Measurements from ENCODE around the gene ANK3. TPM values are rescaled to one million over a fixed set of nuclear protein-coding genes. Genes with fewer than 3 reads are reported as not detected.

Gene ANK3
- total and polyA plus RNA-seq, 2 experiments from 2014 or later = 46.5 to 85.2 TPM

GRCh38 chr10:59993931-59994330 lies 395.7 kb downstream of the ANK3 start (continued):
- no peak for TF ChIP-seq EZH2phosphoT487 (IDR thresholded peaks at IDR 0.05; ENCODE audit: unreplicated experiment)
- no peak for TF ChIP-seq NANOG (IDR thresholded peaks at IDR 0.05; ENCODE audit: borderline replicate concordance)
- TF ChIP-seq EZH2 (IDR thresholded peaks at IDR 0.05; ENCODE audit: low read depth, unreplicated experiment) = no peak
- no peak for TF ChIP-seq POLR2AphosphoS5 (IDR thresholded peaks at IDR 0.05; ENCODE audit: low read depth)

- H3K36me3 ChIP-seq (ENCODE audit: insufficient read depth) = no peaks in the 10 kb centered on the region
- H3K4me2 ChIP-seq = peak overlapping the region; percentile 53
- no peaks in the 10 kb centered on the region for H3K9me2 ChIP-seq (ENCODE audit: insufficient read depth)
- ATAC-seq = peak; percentile 87
- H3F3A ChIP-seq (replicated peaks; ENCODE audit: low read depth) = no peaks in the 10 kb centered on the region
- no peak overlapping the region for H3K4me3 ChIP-seq
- DNase-seq (ENCODE audit: low spot score) = peak; percentile 76
- peaks cover 17% of the 10 kb centered on the region for H3K4me1 ChIP-seq (ENCODE audit: insufficient read depth)
- peaks cover 13% of the 10 kb centered on the region; the same call in 2 of the 3 replicates for H3K9me3 Mint-ChIP-seq
- 0 out of 3 replicates have a peak, but pooled peaks cover 6% of the 10 kb centered on the region for H3K36me3 Mint-ChIP-seq (ENCODE audit: low read depth)
- H3K27ac ChIP-seq (ENCODE audit: low read depth) = no peak overlapping the region
- peak overlapping the region; percentile 4; the same call in 1 of the 3 replicates for H3K4me3 Mint-ChIP-seq
- TF ChIP-seq ZNF114 (CRISPR knock-in tag; IDR thresholded peaks at IDR 0.05) (no peak), POLR2AphosphoS5 (IDR thresholded peaks at IDR 0.05; ENCODE audit: low read depth) (no peak), CREB1 (CRISPR knock-in tag; IDR thresholded peaks at IDR 0.05; ENCODE audit: low read depth) (no peak), EZH2phosphoT487 (IDR thresholded peaks at IDR 0.05; ENCODE audit: unreplicated experiment) (no peak), ZNF331 (CRISPR knock-in tag; IDR thresholded peaks at IDR 0.05; ENCODE audit: low read depth) (no peak), JUNB (IDR thresholded peaks at IDR 0.05; ENCODE audit: unreplicated experiment) (no peak), CTCF (conservative IDR thresholded peaks at IDR 0.05; ENCODE audit: low read depth in 2 of 2) (no peak)
- no peaks in the 10 kb centered on the region for H3K27me3 Mint-ChIP-seq (ENCODE audit: insufficient read depth, low read depth, poor library complexity)
- H3K4me1 Mint-ChIP-seq = peaks cover 9% of the 10 kb centered on the region
- no peaks in the 10 kb centered on the region for H4K20me1 ChIP-seq (replicated peaks; ENCODE audit: insufficient read depth)
- no peaks in the 10 kb centered on the region for H3K27me3 ChIP-seq (ENCODE audit: insufficient read depth)
- no peak overlapping the region for H2AFZ ChIP-seq
- H3K27ac Mint-ChIP-seq = peak overlapping the region; percentile 7
- no peaks in the 10 kb centered on the region for H3K79me2 ChIP-seq (replicated peaks; ENCODE audit: insufficient read depth)
Observed at GRCh38 chr10:59991661-59992060, 398.0 kb downstream of the ANK3 start.

- Mint-ChIP-seq H3K9me3 (peaks cover 13% of the 10 kb centered on the region; the same call in 2 of the 3 replicates), H3K4me1 (peaks cover 9% of the 10 kb centered on the region), H3K27ac (peak overlapping the region; percentile 63; the same call in 1 of the 2 replicates), H3K4me3 (no peak overlapping the region; the same call in 2 of the 3 replicates), H3K36me3 (ENCODE audit: low read depth) (0 out of 3 replicates have a peak, but pooled peaks cover 6% of the 10 kb centered on the region), H3K27me3 (ENCODE audit: insufficient read depth, low read depth, poor library complexity) (no peaks in the 10 kb centered on the region)
- TF ChIP-seq REST (IDR thresholded peaks at IDR 0.05; ENCODE audit: unreplicated experiment) (no peak), CREB1 (CRISPR knock-in tag; IDR thresholded peaks at IDR 0.05; ENCODE audit: low read depth) (no peak), ZNF331 (CRISPR knock-in tag; IDR thresholded peaks at IDR 0.05; ENCODE audit: low read depth) (no peak)
- Histone ChIP-seq H3K27ac (ENCODE audit: low read depth) (0 out of 2 replicates have a peak overlapping the region, but pooled peaks have one; percentile 7), H3K79me2 (replicated peaks; ENCODE audit: insufficient read depth) (no peaks in the 10 kb centered on the region), H4K20me1 (replicated peaks; ENCODE audit: insufficient read depth) (no peaks in the 10 kb centered on the region), H3K4me2 (peak overlapping the region; percentile 53), H3K4me1 (ENCODE audit: insufficient read depth) (peaks cover 17% of the 10 kb centered on the region), H3K36me3 (ENCODE audit: insufficient read depth) (no peaks in the 10 kb centered on the region), H3K4me3 (no peak overlapping the region), H3K27me3 (ENCODE audit: insufficient read depth) (no peaks in the 10 kb centered on the region), H2AFZ (no peak overlapping the region), H3K9me2 (ENCODE audit: insufficient read depth) (no peaks in the 10 kb centered on the region), H3F3A (replicated peaks; ENCODE audit: low read depth) (no peaks in the 10 kb centered on the region)
- ATAC-seq = peak; percentile 83
- peak; percentile 16 for DNase-seq (ENCODE audit: low spot score)
Observed at GRCh38 chr10:59991117-59991516, 398.6 kb downstream of the ANK3 start.

Data from GM23338 (cell line).